ENCODE measurements around the gene GRB7. TPM values are rescaled to one million over a fixed set of nuclear protein-coding genes. Genes with fewer than 3 reads are reported as not detected.

The GRB7 gene
- total RNA-seq, 4 donors from 2014 or later: 0.44 TPM; not detected in 3

GRCh38 chr17:39776252-39776651 lies 38.5 kb downstream of the GRB7 start:
- TF ChIP-seq CTCF (IDR thresholded peaks at IDR 0.05; ENCODE audit: low read depth): no peak

GRCh38 chr17:39777534-39778365 lies 40.0 kb downstream of the GRB7 start:
- no peak for TF ChIP-seq CTCF (IDR thresholded peaks at IDR 0.05; ENCODE audit: low read depth)

GRCh38 chr17:39781031-39781860 lies 43.5 kb downstream of the GRB7 start:
- no peak for TF ChIP-seq CTCF (IDR thresholded peaks at IDR 0.05; ENCODE audit: low read depth)

- no peak for TF ChIP-seq CTCF (IDR thresholded peaks at IDR 0.05; ENCODE audit: low read depth)
Measured at GRCh38 chr17:39781861-39782213, 44.1 kb downstream of the GRB7 start.

GRCh38 chr17:39782481-39782880 lies 44.7 kb downstream of the GRB7 start:
- TF ChIP-seq CTCF (IDR thresholded peaks at IDR 0.05; ENCODE audit: low read depth): no peak

GRCh38 chr17:39782980-39783379 lies 45.2 kb downstream of the GRB7 start:
- TF ChIP-seq CTCF (IDR thresholded peaks at IDR 0.05; ENCODE audit: low read depth): no peak

- TF ChIP-seq CTCF (IDR thresholded peaks at IDR 0.05; ENCODE audit: low read depth): no peak
Measured at GRCh38 chr17:39787041-39787440, 49.3 kb downstream of the GRB7 start.

Measured in subcutaneous adipose tissue (tissue), 4 donors.